MM.1S (cell line): ENCODE data around the gene UQCR10.

Experiments
- DNase-seq: peaks from one replicate; pipeline ENCODE4 v3.0.0-alpha.2; 2015
- H2AFZ ChIP-seq: fragments of 300-600 bp; sonication (generic); 2 replicates; pipeline ENCODE4 v1.6.0; 2016; ENCODE audit warnings: antibody characterized with exemption, low read length
- H3F3A ChIP-seq: fragments of 300-600 bp; sonication (generic); 2 replicates; pipeline ENCODE4 v1.6.1; 2016; ENCODE audit warnings: mild to moderate bottlenecking, antibody characterized with exemption, low read length, moderate library complexity, mixed read lengths; ENCODE audit not compliant: insufficient read depth
- H3K27ac ChIP-seq: fragments of 300-600 bp; sonication (generic); 2 replicates; pipeline ENCODE4 v1.5.1; 2016; ENCODE audit warnings: mild to moderate bottlenecking, low read length
- H3K27me3 ChIP-seq: fragments of 300-600 bp; sonication (generic); replicated peaks from 2 replicates; pipeline ENCODE4 v1.6.0; 2016; ENCODE audit warnings: low read length; ENCODE audit not compliant: insufficient read depth
- H3K36me3 ChIP-seq: fragments of 300-600 bp; sonication (generic); replicated peaks from 2 replicates; pipeline ENCODE4 v1.6.1; 2016; ENCODE audit warnings: mild to moderate bottlenecking, low read length, mixed read lengths; ENCODE audit not compliant: insufficient read depth
- H3K4me1 ChIP-seq: fragments of 300-600 bp; sonication (generic); 2 replicates; pipeline ENCODE4 v1.6.1; 2016; ENCODE audit warnings: low read length, mixed read lengths
- H3K4me2 ChIP-seq: fragments of 300-600 bp; sonication (generic); 2 replicates; pipeline ENCODE4 v1.6.0; 2016; ENCODE audit warnings: low read depth, low read length
- H3K4me3 ChIP-seq: fragments of 300-600 bp; sonication (generic); 2 replicates; pipeline ENCODE4 v1.5.1; 2016; ENCODE audit warnings: low read length, mixed read lengths
- H3K79me2 ChIP-seq: fragments of 300-600 bp; sonication (generic); 2 replicates; pipeline ENCODE4 v1.6.1; 2016; ENCODE audit warnings: mixed run types, low read length, mixed read lengths
- H3K9ac ChIP-seq: fragments of 300-600 bp; sonication (generic); 2 replicates; pipeline ENCODE4 v1.6.1; 2016; ENCODE audit warnings: low read length, mixed read lengths
- H3K9me2 ChIP-seq: fragments of 300-600 bp; sonication (generic); replicated peaks from 2 replicates; pipeline ENCODE4 v1.6.1; 2016; ENCODE audit warnings: mild to moderate bottlenecking, low read length, mixed read lengths; ENCODE audit not compliant: insufficient read depth
- H3K9me3 ChIP-seq: fragments of 300-600 bp; sonication (generic); replicated peaks from 2 replicates; pipeline ENCODE4 v1.6.1; 2016; ENCODE audit warnings: mild to moderate bottlenecking, low read length, mixed read lengths; ENCODE audit not compliant: insufficient read depth
- H4K20me1 ChIP-seq: fragments of 300-600 bp; sonication (generic); 2 replicates; pipeline ENCODE4 v1.6.1; 2016; ENCODE audit warnings: mild to moderate bottlenecking, low read length, moderate library complexity, mixed read lengths; ENCODE audit not compliant: insufficient read depth
- CTCF ChIP-seq: fragments of 300-600 bp; sonication (generic); IDR thresholded peaks from 2 replicates; pipeline ENCODE4 v1.5.1; 2016; ENCODE audit warnings: antibody characterized with exemption, low read length, mixed read lengths
- EZH2 ChIP-seq: fragments of 300-600 bp; sonication (generic); optimal IDR thresholded peaks from 2 replicates; pipeline ENCODE3; 2017; ENCODE audit warnings: low read depth, mild to moderate bottlenecking, antibody characterized with exemption, low read length, mixed read lengths
- EZH2phosphoT487 ChIP-seq: fragments of 300-600 bp; sonication (generic); IDR thresholded peaks from 2 replicates; pipeline ENCODE4 v1.6.1; 2018; ENCODE audit warnings: antibody characterized with exemption, low read length

Gene UQCR10

GRCh38 chr22:29817724-29818123, 50.6 kb downstream of the UQCR10 start:
- Histone ChIP-seq H3K27ac (no peak overlapping the region), H3K4me3 (no peak overlapping the region), H3F3A (no peaks in the 10 kb centered on the region), H3K9ac (no peak overlapping the region), H3K27me3 (no peaks in the 10 kb centered on the region), H3K9me3 (no peaks in the 10 kb centered on the region), H3K4me2 (no peak overlapping the region), H3K36me3 (no peaks in the 10 kb centered on the region), H3K9me2 (no peaks in the 10 kb centered on the region), H3K79me2 (no peaks in the 10 kb centered on the region), H2AFZ (no peak overlapping the region), H3K4me1 (no peaks in the 10 kb centered on the region), H4K20me1 (no peaks in the 10 kb centered on the region)
- TF ChIP-seq CTCF (no peak), EZH2 (no peak), EZH2phosphoT487 (no peak)
- no peak for DNase-seq

- Histone ChIP-seq H3K36me3 (no peaks in the 10 kb centered on the region), H3K9me3 (no peaks in the 10 kb centered on the region), H3K4me2 (no peak overlapping the region), H3K27ac (no peak overlapping the region), H3K9me2 (no peaks in the 10 kb centered on the region), H3F3A (no peaks in the 10 kb centered on the region), H3K4me1 (no peaks in the 10 kb centered on the region), H3K79me2 (no peaks in the 10 kb centered on the region), H2AFZ (no peak overlapping the region), H3K4me3 (no peak overlapping the region), H3K27me3 (no peaks in the 10 kb centered on the region), H3K9ac (no peak overlapping the region), H4K20me1 (no peaks in the 10 kb centered on the region)
- no peak for TF ChIP-seq EZH2phosphoT487
- no peak for TF ChIP-seq CTCF
- TF ChIP-seq EZH2, result no peak
- DNase-seq, result no peak
Measured at GRCh38 chr22:29819501-29819900, 52.3 kb downstream of the UQCR10 start.
